HEK293 (cell line): ENCODE results near the gene TJP3.

Experiments
- CTCF ChIA-PET: fragments of 350-600 bp; formaldehyde crosslinking; extraction: SDS; loops from one replicate; lab custom pipeline; 2021; ENCODE audit warnings: antibody characterized with exemption; lab: Yijun Ruan, JAX
- POLR2A ChIA-PET: fragments of 300-600 bp; formaldehyde crosslinking; extraction: SDS; loops from one replicate; lab custom pipeline; 2020; ENCODE audit warnings: antibody characterized with exemption, inconsistent platforms; lab: Yijun Ruan, JAX
- H3K27ac ChIP-seq: fragments of 200-500 bp; sonication (Bioruptor generic); 2 replicates; pipeline ENCODE4 v1.5.1; 2014; ENCODE audit warnings: low read depth, low read length, control low read depth, inconsistent platforms; ENCODE audit errors: extremely low read depth
- H3K36me3 ChIP-seq, 2 experiments: fragments of 200-500 bp in 1 of 2; sonication (Bioruptor generic) in 1 of 2; 1 replicate in 1 of 2; 2 replicates in 1 of 2; pipeline ENCODE4 v1.5.1; 2014 to 2017; ENCODE audit warnings: inconsistent platforms in 2 of 2, low read length in 2 of 2; ENCODE audit not compliant: control insufficient read depth in 2 of 2, insufficient read depth in 1 of 2
- H3K4me1 ChIP-seq: fragments of 200-500 bp; sonication (Bioruptor generic); 2 replicates; pipeline ENCODE4 v1.5.1; 2014; ENCODE audit warnings: mild to moderate bottlenecking, low read length, inconsistent platforms; ENCODE audit not compliant: control insufficient read depth, insufficient read depth
- H3K4me3 ChIP-seq: 2 replicates; pipeline ENCODE4 v1.5.1; 2011; ENCODE audit warnings: low read depth, mild to moderate bottlenecking, control low read depth, low read length, moderate library complexity
- H3K9me3 ChIP-seq: fragments of 200-500 bp; sonication (Bioruptor generic); 2 replicates; pipeline ENCODE4 v1.5.1; 2014; ENCODE audit warnings: low read depth, low read length, inconsistent platforms; ENCODE audit not compliant: control insufficient read depth, insufficient read depth
- EGR2 ChIP-seq: fragments of 450-650 bp; formaldehyde crosslinking; IDR thresholded peaks from 2 replicates; pipeline ENCODE4 v1.5.1; 2016; ENCODE audit warnings: low read depth, missing biosample characterization, missing genetic modification characterization
- IKZF3 ChIP-seq: fragments of 450-650 bp; IDR thresholded peaks from 2 replicates; pipeline ENCODE4 v1.5.0; 2018; ENCODE audit warnings: missing biosample characterization, mild to moderate bottlenecking, missing genetic modification characterization, moderate library complexity
- KLF9 ChIP-seq: fragments of 450-650 bp; formaldehyde crosslinking; IDR thresholded peaks from 2 replicates; pipeline ENCODE4 v1.5.1; 2016; ENCODE audit warnings: missing biosample characterization, missing genetic modification characterization, low read depth
- SETDB1 ChIP-seq: IDR thresholded peaks from one replicate; pipeline ENCODE4 v1.6.1; 2017; ENCODE audit warnings: mild to moderate bottlenecking, low read length, moderate library complexity, mixed read lengths; ENCODE audit not compliant: insufficient read length
- SP7 ChIP-seq: fragments of 450-650 bp; formaldehyde crosslinking; IDR thresholded peaks from 2 replicates; pipeline ENCODE4 v1.5.1; 2016; ENCODE audit warnings: missing biosample characterization, missing genetic modification characterization
- TRIM28 ChIP-seq: IDR thresholded peaks from 2 replicates; pipeline ENCODE4 v1.6.1; 2011; ENCODE audit warnings: low read length, control low read depth, borderline replicate concordance
- ZFHX2 ChIP-seq: fragments of 450-650 bp; formaldehyde crosslinking; conservative IDR thresholded peaks from 2 replicates; pipeline ENCODE4 v1.5.1; 2016; ENCODE audit warnings: missing biosample characterization, missing genetic modification characterization
- ZIC2 ChIP-seq: fragments of 450-650 bp; formaldehyde crosslinking; IDR thresholded peaks from 2 replicates; pipeline ENCODE4 v1.5.1; 2016; ENCODE audit warnings: missing biosample characterization, missing genetic modification characterization
- ZNF140 ChIP-seq: fragments of 450-650 bp; formaldehyde crosslinking; IDR thresholded peaks from 2 replicates; pipeline ENCODE4 v1.5.1; 2016; ENCODE audit warnings: missing biosample characterization, missing genetic modification characterization
- ZNF148 ChIP-seq: fragments of 450-650 bp; formaldehyde crosslinking; IDR thresholded peaks from 2 replicates; pipeline ENCODE4 v1.5.0; 2017; ENCODE audit warnings: missing biosample characterization, missing genetic modification characterization, borderline replicate concordance
- ZNF16 ChIP-seq: fragments of 450-650 bp; formaldehyde crosslinking; IDR thresholded peaks from 2 replicates; pipeline ENCODE4 v1.5.1; 2016; ENCODE audit warnings: low read depth, missing biosample characterization, missing genetic modification characterization
- ZNF449 ChIP-seq: fragments of 450-650 bp; formaldehyde crosslinking; IDR thresholded peaks from 2 replicates; pipeline ENCODE4 v1.5.1; 2017; ENCODE audit warnings: missing biosample characterization, mild to moderate bottlenecking, missing genetic modification characterization, moderate library complexity
- ZNF514 ChIP-seq: fragments of 450-650 bp; formaldehyde crosslinking; IDR thresholded peaks from 2 replicates; pipeline ENCODE4 v1.5.1; 2016; ENCODE audit warnings: missing biosample characterization, missing genetic modification characterization
- ZNF785 ChIP-seq: fragments of 450-650 bp; formaldehyde crosslinking; IDR thresholded peaks from 2 replicates; pipeline ENCODE4 v1.5.1; 2016; ENCODE audit warnings: missing biosample characterization, missing genetic modification characterization
- ZSCAN18 ChIP-seq: fragments of 450-650 bp; formaldehyde crosslinking; IDR thresholded peaks from 2 replicates; pipeline ENCODE4 v1.5.1; 2016; ENCODE audit warnings: missing biosample characterization, missing genetic modification characterization

Gene TJP3

GRCh38 chr19:3683405-3684053, 24.7 kb upstream of the TJP3 start:
- no peak for TF ChIP-seq ZSCAN18 (tag by site-specific recombination)
- no peak for TF ChIP-seq ZNF16
- peak; percentile 48; the same call in 1 of the 2 replicates for TF ChIP-seq ZIC2
- H3K27ac ChIP-seq = no peak overlapping the region
- H3K9me3 ChIP-seq = no peaks in the 10 kb centered on the region
- POLR2A ChIA-PET = no interaction called here
- peaks cover 0 to 7% of the 10 kb centered on the region in 2 experiments; a peak in 2 of 3 replicates for H3K36me3 ChIP-seq
- no peak overlapping the region for H3K4me3 ChIP-seq
- CTCF ChIA-PET = interaction anchor here (0.5 kb wide), 1 partner anchor 20 kb away, joined by 4 read pairs; no protein-coding TSS in a partner anchor
- H3K4me1 ChIP-seq = peaks cover 5% of the 10 kb centered on the region

GRCh38 chr19:3684054-3684816, 23.9 kb upstream of the TJP3 start:
- Histone ChIP-seq H3K27ac (no peak overlapping the region), H3K4me3 (no peak overlapping the region), H3K4me1 (peaks cover 5% of the 10 kb centered on the region), H3K36me3 (peaks cover 0 to 7% of the 10 kb centered on the region in 2 experiments; a peak in 2 of 3 replicates), H3K9me3 (no peaks in the 10 kb centered on the region)
- TF ChIP-seq ZNF140 (tag by site-specific recombination) = no peak
- TF ChIP-seq TRIM28 = peak; percentile 89; the same call in 1 of the 2 replicates
- TF ChIP-seq ZFHX2 (tag by site-specific recombination) = peak; percentile 82
- TF ChIP-seq SETDB1 = peak; percentile 77
- TF ChIP-seq ZNF148 (tag by site-specific recombination) = no peak
- peak; percentile 76 for TF ChIP-seq EGR2 (tag by site-specific recombination)
- 0 out of 2 replicates have a peak, but pooled peaks have one; percentile 20 for TF ChIP-seq KLF9
- TF ChIP-seq SP7 (tag by site-specific recombination) = peak; percentile 82
- POLR2A ChIA-PET = no interaction called here
- CTCF ChIA-PET = interaction anchor here (0.7 kb wide), 1 partner anchor 115 kb away, joined by 3 read pairs; no protein-coding TSS in a partner anchor

GRCh38 chr19:3684817-3685410, 23.3 kb upstream of the TJP3 start:
- no peaks in the 10 kb centered on the region for H3K9me3 ChIP-seq
- peaks cover 0 to 7% of the 10 kb centered on the region in 2 experiments; a peak in 2 of 3 replicates for H3K36me3 ChIP-seq
- ChIA-PET POLR2A (interaction anchor here (0.6 kb wide), 1 partner anchor 761 kb away, joined by 4 read pairs; no protein-coding TSS in a partner anchor), CTCF (interaction anchor here (0.7 kb wide), 1 partner anchor 115 kb away, joined by 3 read pairs; no protein-coding TSS in a partner anchor)
- no peak overlapping the region for H3K27ac ChIP-seq
- TF ChIP-seq ZNF449 (no peak), IKZF3 (tag by site-specific recombination) (no peak), ZNF785 (tag by site-specific recombination) (no peak), ZNF514 (tag by site-specific recombination) (no peak)
- peaks cover 5% of the 10 kb centered on the region for H3K4me1 ChIP-seq
- no peak overlapping the region for H3K4me3 ChIP-seq
